ENCODE measurements around the gene YDJC.

DNA sequence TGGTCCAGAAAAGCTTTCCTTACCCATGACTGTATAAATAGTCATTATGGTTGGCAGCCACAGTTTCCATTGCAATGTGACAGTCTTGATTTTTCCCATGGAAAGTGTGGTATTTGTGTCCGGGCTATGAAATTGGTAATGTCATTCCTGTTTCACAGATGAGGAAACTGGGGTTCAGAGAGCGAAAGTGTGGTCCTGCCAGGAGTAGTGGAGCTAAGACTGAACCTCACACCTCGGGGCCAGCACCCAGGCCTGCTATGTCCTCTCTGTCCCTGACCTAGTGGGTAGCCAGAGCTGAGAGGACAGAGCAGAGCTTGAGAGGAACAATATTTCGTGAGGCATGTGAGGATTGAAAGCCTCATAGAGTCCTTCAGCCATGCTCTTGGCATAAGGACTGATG lies 1.2 kb upstream of the YDJC start:
- TF ChIP-seq POLR2A (IDR thresholded peaks at IDR 0.05): no peak
- TF ChIP-seq, protein P1, sequence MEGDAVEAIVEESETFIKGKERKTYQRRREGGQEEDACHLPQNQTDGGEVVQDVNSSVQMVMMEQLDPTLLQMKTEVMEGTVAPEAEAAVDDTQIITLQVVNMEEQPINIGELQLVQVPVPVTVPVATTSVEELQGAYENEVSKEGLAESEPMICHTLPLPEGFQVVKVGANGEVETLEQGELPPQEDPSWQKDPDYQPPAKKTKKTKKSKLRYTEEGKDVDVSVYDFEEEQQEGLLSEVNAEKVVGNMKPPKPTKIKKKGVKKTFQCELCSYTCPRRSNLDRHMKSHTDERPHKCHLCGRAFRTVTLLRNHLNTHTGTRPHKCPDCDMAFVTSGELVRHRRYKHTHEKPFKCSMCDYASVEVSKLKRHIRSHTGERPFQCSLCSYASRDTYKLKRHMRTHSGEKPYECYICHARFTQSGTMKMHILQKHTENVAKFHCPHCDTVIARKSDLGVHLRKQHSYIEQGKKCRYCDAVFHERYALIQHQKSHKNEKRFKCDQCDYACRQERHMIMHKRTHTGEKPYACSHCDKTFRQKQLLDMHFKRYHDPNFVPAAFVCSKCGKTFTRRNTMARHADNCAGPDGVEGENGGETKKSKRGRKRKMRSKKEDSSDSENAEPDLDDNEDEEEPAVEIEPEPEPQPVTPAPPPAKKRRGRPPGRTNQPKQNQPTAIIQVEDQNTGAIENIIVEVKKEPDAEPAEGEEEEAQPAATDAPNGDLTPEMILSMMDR (IDR thresholded peaks at IDR 0.05): no peak

Data from thyroid gland (tissue), 4 donors.